HG03378 (cell line): ENCODE results near the gene SLC39A7.
A peak's percentile ranks its signal among the peaks of the same experiment; 100 is the strongest.
"Not testable (repeated sequence)": the region's sequence is repeated elsewhere in the genome, so short reads cannot be mapped to it uniquely, and the experiment has no call there.

Experiments
- ATAC-seq: cut with Tn5 transposase; IDR thresholded peaks from one replicate; pipeline ENCODE4 v1.9.1; 2021; ENCODE audit warnings: mild to moderate bottlenecking, moderate library complexity; ENCODE audit not compliant: unreplicated experiment

Gene SLC39A7

DNA sequence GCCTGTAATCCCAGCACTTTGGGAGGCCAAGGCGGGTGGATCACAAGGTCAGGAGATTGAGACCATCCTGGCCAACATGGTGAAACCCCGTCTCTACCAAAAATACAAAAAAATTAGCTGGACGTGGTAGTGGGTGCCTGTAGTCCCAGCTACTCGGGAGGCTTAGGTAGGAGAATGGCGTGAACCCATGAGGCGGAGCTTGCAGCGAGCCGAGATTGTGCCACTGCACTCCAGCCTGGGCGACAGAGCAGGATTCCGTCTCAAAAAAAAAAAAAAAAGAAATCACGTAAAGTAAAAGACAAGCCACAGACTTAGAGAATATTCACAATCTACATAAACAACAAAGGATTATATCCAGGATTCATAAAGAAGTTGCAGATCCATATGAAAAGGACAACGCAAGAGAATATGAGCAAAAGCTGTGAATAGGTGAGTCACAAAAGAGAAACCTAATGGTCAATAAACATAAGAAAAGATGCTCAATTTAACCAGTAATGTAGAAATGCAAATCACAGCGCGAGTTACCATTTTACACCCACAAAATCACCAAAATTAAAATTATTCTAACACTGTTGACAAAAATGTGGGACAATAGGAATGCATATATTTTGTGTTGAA lies 25.9 kb downstream of the SLC39A7 start:
- ATAC-seq: not testable (repeated sequence)

DNA sequence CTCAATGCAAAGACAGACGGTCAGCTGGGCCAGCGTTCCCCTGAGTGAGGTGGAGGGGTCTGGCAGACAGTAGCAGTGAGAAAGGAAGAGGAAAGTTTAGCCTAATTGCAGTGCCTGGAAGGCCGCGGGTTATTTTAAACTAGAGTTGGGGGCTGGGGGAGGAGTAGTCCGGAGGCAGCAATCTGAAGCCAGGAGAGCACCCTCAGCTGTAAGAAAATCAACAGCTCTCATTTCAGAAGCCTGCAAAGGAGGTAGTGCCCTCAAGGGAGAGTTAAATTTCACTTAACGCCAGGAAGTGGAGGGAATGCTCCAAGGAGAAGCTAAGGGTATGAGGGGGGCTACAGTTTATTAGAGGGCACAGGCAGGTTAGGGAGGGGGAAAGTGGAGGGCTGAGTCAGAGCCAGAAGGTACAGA lies 34.6 kb downstream of the SLC39A7 start:
- ATAC-seq: no peak

DNA sequence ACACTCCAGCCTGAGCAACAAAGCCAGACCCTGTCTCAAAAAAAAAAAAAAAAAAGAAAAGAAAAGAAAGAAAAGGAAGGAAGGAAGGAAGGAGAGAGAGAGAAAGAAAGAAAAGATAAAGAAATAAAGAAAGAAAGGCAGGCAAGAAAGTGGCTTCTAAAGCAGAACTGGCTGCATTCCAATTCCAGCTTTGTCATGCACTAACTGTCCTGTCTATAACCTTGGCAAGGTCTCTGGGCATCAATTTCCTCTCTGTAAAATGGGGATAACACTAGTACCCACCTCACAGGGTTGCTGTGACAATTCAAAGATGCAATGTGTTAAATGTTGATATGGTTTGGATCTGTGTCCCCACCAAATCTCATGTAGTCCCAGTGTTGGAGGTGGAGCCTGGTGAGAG lies 35.7 kb downstream of the SLC39A7 start:
- no peak for ATAC-seq

DNA sequence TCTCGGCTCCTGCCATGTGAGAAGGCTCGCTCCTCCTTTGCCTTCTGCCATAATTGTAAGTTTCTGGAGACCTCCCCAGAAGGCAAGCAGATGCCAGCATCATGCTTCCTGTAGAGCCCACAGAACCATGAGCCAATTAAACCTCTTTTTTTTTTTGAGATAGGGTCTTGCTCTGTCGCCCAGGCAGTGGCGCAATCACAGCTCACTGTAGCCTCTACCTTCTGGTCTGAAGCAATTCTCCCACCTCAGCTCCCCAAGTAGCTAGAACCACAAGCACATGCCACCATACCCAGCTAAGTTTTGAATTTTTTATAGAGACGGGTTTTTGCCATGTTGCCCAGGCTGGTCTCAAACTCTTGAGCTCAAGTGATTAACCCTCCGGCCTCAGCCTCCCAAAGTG lies 36.2 kb downstream of the SLC39A7 start:
- no peak for ATAC-seq

DNA sequence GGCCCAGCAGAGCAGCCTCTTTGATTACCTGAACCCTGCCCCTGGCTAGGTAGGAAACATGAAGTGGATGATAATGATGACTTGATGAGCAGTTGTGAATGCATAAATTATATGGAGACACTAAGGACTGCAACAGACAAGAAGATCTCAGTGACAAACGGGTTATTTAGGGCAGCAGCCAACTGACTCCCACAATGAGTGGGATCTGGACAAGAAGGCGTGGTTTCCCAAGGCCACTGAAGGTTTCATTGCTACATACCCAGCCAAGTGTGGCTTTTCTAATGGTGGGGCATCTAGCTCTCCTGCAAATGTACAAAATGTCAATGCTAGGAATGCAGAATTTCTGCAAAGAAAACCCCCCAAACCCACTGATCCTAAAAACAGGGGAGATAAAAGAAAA lies 37.1 kb downstream of the SLC39A7 start:
- no peak for ATAC-seq

DNA sequence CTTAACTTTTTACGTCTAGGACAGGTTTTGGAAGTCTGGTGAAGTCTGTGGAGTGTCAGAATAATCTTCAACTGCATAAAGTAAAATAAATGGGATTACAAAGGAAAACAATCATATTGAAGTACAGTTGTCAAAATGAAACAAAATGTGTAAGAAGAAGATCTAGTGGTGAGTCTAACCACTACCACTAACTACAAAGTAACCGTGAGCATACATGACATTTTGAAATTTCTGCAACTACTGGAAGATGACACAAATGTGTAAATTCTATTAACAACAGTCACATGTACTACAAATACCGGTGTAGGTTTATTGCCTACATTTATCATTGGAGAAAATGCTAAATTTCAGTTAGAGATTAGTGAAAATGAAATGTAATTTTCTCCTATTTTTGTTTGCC lies 41.3 kb downstream of the SLC39A7 start:
- ATAC-seq: no peak

DNA sequence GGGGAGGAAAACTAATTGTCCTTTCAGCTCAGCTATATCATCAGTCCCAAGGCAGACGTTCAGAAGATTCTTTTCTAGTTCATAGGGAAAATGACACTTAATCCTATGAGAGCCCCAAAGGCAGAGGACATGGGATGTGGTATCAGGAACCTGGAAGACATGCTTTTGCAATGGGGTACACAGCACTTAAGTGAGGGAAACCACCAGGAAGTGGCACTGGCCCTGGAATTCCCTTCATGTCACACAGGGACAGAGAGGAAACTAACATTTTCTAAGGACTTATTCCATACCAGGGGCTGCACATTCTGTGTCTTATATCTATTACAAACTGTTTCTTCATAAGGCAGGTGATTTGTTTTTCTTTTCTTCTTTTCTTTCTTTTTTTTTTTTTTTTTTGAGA lies 42.8 kb downstream of the SLC39A7 start:
- no peak for ATAC-seq

DNA sequence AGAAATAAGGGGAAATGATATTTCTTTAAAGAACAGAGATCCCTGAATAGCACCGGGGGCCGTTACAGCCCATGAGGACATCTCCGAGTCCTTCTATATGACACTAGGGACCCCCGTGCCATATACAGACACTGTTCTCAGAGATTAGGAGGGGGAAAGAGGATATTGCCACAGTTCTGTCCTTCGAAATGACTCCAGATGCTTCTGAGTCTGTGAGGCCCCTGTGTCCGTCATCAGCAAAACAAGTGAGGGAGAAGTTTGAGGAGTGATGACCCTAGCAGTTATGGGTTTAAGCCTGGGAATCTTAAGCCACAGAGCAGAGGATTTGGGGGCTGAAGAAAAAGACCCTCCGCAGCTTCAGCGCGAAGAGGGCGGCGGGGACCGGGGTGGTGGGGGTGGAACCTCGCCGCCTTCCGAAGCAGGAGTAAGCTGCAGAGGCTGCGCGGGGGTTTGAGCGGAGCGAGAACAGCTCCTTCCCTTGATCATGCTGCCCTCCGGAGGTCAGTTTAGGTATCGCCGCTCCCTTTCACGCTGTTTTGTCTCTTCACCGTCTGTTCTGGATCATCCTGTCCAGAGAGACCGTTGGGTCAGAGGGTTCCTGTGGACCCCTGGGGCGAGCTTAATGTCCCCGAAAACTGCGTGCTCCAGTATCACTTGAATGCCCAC lies 47.4 kb downstream of the SLC39A7 start:
- peak; percentile 47 for ATAC-seq

DNA sequence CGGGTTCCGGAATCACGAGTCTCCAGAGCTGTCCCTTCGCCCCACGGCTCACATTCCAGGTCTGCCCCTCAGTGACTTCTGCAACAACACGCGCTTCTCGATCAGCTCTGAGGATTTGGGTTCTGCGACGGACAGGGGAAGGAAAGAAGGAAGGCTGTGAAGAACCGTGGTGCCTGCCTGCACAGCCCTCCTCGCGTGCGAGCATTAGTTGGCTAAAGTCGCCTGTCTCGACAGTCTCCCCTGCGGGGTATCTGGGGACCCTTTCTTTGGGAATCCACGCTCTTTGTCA lies 47.9 kb downstream of the SLC39A7 start:
- no peak for ATAC-seq

DNA sequence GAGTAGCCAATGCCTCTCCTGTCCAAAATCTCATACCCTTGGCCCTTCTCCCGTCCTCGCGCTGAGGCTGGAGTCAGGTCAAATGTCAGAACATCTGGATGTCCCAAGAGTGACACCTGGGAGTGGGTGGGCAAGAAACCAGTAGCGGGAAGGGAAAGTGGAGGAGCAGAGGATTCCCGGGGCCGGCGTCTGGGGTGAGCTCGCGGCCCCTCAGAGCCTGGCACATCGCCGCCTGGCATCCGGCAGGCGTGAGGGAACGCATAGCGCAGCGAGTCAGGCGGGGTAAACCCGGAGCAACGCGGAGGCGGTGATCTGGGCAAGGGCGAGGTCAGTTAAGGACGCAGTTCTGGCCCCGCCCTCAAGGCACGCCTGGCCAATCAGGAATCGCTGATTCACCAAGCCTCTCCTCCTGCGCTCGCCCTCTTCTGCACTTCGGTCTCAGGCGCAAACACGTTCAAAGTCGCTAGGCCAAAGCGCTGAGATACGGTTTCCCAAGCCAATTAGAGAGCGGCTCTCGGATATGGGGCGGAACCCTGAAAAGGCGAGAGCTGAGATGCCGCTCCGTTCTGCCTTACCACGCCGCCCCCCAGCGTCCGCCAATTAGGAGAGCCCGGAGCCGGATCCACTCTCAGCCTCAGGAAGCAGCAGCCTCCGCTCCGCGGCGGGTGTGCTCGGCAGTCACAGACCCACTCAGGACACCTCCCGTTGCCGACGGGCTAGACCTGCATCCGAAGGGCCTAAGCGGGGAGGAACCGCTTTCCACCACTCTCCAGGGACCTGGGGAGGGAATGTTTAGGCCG lies 48.5 kb downstream of the SLC39A7 start:
- peak; percentile 77 for ATAC-seq

DNA sequence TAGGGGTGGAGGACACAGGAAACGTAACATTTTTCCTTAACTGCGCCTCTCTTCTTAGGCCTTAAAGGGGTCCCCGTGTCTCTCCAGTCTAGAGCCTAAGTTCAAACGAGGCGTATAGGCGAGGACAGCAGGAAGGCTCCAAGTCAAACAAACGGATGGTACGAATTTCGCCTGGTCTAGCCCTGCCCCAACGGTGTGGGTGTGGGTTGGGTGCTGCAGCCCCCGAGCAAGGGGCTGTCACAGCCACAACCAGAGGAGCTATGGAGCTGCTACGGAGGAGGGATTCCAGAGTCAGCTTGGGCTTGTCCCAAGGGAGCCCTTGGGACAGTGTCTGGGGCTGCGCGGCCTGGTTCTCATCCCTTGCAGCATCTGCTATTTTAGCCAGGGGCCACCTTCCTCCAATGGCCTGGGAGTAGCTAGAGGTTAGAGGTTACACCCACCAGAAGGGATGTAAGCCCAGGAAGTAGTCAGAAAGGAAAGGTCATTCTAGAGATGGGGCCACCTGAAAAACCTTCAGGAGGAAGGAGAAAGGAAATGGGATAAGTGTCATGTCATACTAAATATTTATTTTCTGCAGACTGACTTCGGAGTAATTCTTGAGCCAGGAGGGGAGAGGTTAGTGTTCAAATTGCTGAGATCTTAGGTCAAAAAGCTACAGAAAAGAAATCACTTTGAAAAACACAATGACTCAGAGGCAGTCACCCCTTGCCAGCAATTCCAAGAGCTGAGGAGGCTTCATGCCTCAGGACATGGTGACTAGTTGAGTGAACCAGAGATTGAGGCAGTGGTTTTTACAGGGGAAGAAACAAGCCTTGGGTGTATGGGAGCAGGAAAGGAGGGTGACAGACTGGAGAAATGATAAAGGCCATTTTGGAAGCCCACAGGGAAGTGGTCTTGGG lies 49.3 kb downstream of the SLC39A7 start:
- no peak for ATAC-seq

DNA sequence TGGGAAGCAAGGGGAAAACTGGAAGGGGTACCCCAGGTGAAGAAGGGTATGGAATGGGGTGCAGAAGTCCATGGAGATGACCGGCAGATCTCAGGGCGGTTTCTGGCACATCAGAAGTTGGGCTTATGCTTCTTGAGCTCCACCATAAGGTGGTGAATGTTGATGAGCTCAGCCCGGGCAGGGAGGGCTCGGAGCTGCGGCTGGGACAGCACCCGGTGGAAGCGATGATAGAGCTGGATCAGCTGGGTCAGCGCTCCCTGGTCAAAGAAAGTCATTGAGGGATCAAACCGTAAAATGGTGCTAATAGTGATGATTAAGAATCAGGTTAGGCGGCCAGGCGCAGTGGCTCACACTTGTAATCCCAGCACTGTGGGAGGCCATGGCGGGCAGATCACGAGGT lies 50.1 kb downstream of the SLC39A7 start:
- no peak for ATAC-seq

DNA sequence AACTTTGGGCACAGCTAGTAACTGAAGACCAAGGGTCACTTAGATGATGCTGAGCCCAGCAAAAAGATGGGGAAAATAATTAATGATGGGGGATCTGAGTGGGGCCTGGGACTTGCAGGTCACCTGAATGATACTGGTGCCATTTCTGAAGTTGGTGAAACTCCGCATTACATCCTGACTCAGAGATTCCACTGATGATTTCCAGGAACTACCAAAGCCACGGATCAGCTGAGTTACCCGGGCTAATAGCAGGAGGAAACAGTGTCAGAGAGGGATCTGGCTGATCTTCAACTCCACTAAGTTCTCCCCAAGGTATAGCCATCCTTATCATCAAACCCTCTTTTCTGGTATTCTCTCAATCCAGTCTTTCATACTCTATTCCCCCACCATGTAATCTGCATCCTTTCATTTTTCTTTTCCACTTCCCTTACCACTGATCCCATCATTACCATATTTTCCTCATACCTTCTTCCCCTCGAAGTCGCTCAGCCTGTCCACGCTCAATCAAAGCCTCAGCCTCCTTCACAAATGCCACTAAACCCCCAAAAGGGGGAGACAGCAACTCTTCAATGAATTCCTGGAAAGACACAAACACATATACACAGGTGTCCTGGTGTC lies 50.8 kb downstream of the SLC39A7 start:
- ATAC-seq: no peak

DNA sequence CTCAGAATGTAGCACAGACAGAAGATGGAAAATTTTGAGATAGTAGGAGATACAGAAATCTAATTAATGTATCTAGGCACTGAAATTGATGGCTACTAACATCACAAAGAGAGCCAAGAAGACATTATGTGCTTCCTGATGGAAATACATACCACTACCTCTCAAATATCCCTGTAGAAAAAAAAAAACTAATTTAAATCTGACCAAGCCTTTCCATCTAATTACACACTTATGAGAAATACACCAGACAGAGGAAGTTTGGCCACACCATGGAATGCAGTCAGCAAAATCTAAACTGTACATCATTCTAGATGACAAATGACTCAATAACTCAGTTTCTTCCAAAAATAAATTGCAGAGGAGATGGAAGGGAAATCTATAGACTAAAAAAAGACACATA lies 52.1 kb downstream of the SLC39A7 start:
- no peak for ATAC-seq
